Activated effector memory CD4-positive, alpha-beta T cell treated with anti-CD3 and anti-CD28 coated beads, Interleukin-2, amount 50 U/mL, for 16 hours (primary cell): ENCODE data around the gene SRCIN1.

Experiments used
- DNase-seq: peaks from one replicate; pipeline ENCODE4 v3.0.0-alpha.2; 2020

SRCIN1 gene

GRCh38 chr17:38578229-38579082 lies 27.3 kb downstream of the SRCIN1 start:
- no peak for DNase-seq

GRCh38 chr17:38577645-38578173 lies 28.0 kb downstream of the SRCIN1 start:
- no peak for DNase-seq

- no peak for DNase-seq
These were observed 28.5 kb downstream of the SRCIN1 start for GRCh38 chr17:38577244-38577643.

- DNase-seq = no peak
These were observed 30.0 kb downstream of the SRCIN1 start for GRCh38 chr17:38575781-38576180.

GRCh38 chr17:38574712-38575111 lies 31.0 kb downstream of the SRCIN1 start:
- no peak for DNase-seq

GRCh38 chr17:38572669-38573365 lies 32.9 kb downstream of the SRCIN1 start:
- DNase-seq = no peak

GRCh38 chr17:38571833-38572668 lies 33.7 kb downstream of the SRCIN1 start:
- DNase-seq = no peak

- no peak for DNase-seq
These were observed 35.8 kb downstream of the SRCIN1 start for GRCh38 chr17:38569701-38570512.

- no peak for DNase-seq
These were observed 36.8 kb downstream of the SRCIN1 start for GRCh38 chr17:38568845-38569510.

GRCh38 chr17:38568274-38568673 lies 37.5 kb downstream of the SRCIN1 start:
- no peak for DNase-seq

- DNase-seq = no peak
These were observed 38.4 kb downstream of the SRCIN1 start for GRCh38 chr17:38567350-38567749.

GRCh38 chr17:38566666-38567031 lies 39.1 kb downstream of the SRCIN1 start:
- DNase-seq = no peak

GRCh38 chr17:38565853-38566665 lies 39.7 kb downstream of the SRCIN1 start:
- no peak for DNase-seq

- no peak for DNase-seq
These were observed 40.9 kb downstream of the SRCIN1 start for GRCh38 chr17:38564869-38565268.

GRCh38 chr17:38564254-38564837 lies 41.4 kb downstream of the SRCIN1 start:
- DNase-seq = no peak

GRCh38 chr17:38563362-38564253 lies 42.1 kb downstream of the SRCIN1 start:
- DNase-seq = no peak

GRCh38 chr17:38562903-38563302 lies 42.8 kb downstream of the SRCIN1 start:
- no peak for DNase-seq

GRCh38 chr17:38562215-38562569 lies 43.6 kb downstream of the SRCIN1 start:
- DNase-seq = no peak
